HFFc6 (cell line): Measurements from ENCODE around the gene LRP1B. TPM values are rescaled to one million over a fixed set of nuclear protein-coding genes. Genes with fewer than 3 reads are reported as not detected.

Experiments
- DNase-seq: peaks from one replicate; pipeline ENCODE4 v3.0.0-alpha.2; 2018
- H3K27ac Mint-ChIP-seq: 2 replicates; pipeline ENCODE4 v1.8.0; 2020; ENCODE audit warnings: mild to moderate bottlenecking, mixed read lengths
- H3K27me3 Mint-ChIP-seq: 2 replicates; pipeline ENCODE4 v1.8.0; 2021; ENCODE audit warnings: mild to moderate bottlenecking, moderate library complexity, mixed read lengths; ENCODE audit not compliant: insufficient read depth
- H3K36me3 Mint-ChIP-seq: 2 replicates; pipeline ENCODE4 v1.8.0; 2021; ENCODE audit warnings: low read depth, mixed read lengths
- H3K4me1 Mint-ChIP-seq: 2 replicates; pipeline ENCODE4 v1.8.0; 2020; ENCODE audit warnings: low read depth, mixed read lengths
- H3K4me3 Mint-ChIP-seq: 2 replicates; pipeline ENCODE4 v1.8.0; 2020; ENCODE audit warnings: mild to moderate bottlenecking, moderate library complexity, mixed read lengths
- H3K9me3 Mint-ChIP-seq: 2 replicates; pipeline ENCODE4 v1.8.0; 2020; ENCODE audit warnings: mild to moderate bottlenecking, mixed read lengths
- total RNA-seq, 6 experiments: library from RNA; stranded (reverse); fragmentation: NEBNext Ultra II Directional; extraction: Animal tissue kit (Norgen Biotek cat#: 25700); gene quantifications; 2 replicates in 1 of 6; 3 replicates in 5 of 6; pipeline ENCODE4 v1.2.3, GENCODE V29; 2021
- TF ChIP-seq, protein P1 (sequence below): fragments of 200-600 bp; sonication (generic); IDR thresholded peaks from 2 replicates; pipeline ENCODE4 v1.5.0; 2021; ENCODE audit warnings: antibody characterized with exemption, mild to moderate bottlenecking

Gene LRP1B
- total RNA-seq, 6 experiments from 2014 or later: not detected

DNA sequence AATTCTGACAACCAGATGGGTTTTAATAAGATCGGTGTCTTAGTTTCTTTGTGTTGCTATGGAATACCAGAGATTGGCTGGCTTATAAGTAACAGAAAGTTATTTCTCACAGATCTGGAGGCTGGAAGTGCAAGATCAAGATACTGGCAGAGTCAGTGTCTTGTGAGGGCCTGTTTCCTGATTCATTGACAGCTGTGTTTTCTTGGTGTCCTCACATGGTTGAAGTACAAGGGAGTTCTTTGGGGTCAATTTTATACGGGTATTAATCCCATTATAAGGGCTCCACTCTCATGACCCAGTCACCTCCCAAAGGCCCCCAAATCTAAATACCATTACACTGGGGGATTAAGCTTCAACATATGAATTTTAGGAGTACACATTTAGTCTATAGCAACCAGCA lies 421.1 kb downstream of the LRP1B start:
- TF ChIP-seq, protein P1, sequence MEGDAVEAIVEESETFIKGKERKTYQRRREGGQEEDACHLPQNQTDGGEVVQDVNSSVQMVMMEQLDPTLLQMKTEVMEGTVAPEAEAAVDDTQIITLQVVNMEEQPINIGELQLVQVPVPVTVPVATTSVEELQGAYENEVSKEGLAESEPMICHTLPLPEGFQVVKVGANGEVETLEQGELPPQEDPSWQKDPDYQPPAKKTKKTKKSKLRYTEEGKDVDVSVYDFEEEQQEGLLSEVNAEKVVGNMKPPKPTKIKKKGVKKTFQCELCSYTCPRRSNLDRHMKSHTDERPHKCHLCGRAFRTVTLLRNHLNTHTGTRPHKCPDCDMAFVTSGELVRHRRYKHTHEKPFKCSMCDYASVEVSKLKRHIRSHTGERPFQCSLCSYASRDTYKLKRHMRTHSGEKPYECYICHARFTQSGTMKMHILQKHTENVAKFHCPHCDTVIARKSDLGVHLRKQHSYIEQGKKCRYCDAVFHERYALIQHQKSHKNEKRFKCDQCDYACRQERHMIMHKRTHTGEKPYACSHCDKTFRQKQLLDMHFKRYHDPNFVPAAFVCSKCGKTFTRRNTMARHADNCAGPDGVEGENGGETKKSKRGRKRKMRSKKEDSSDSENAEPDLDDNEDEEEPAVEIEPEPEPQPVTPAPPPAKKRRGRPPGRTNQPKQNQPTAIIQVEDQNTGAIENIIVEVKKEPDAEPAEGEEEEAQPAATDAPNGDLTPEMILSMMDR: no peak
- H3K36me3 Mint-ChIP-seq: no peaks in the 10 kb centered on the region
- H3K4me3 Mint-ChIP-seq: no peak overlapping the region
- H3K9me3 Mint-ChIP-seq: peaks cover 22% of the 10 kb centered on the region
- no peaks in the 10 kb centered on the region for H3K27me3 Mint-ChIP-seq
- no peak for DNase-seq
- no peak overlapping the region for H3K27ac Mint-ChIP-seq
- no peaks in the 10 kb centered on the region for H3K4me1 Mint-ChIP-seq

DNA sequence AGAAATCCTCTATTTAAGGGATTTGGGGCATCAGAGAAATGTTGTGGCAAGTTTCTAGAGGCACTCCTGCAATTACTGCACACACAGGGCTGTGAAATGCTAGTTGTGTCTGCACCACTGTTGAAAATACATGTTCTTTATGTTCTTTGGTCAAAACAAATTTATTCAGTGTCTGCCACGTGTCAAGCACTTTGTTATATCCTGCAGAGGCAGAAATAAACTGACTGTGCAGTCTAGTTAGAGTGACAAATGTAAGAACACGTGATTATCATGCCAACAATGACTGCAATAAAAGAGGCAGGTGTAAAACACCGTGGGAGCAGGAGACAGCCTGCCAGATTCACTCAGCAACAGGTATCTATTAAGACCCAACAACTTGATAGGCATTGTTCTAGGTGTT lies 423.3 kb downstream of the LRP1B start:
- no peak for DNase-seq
- peaks cover 24% of the 10 kb centered on the region for H3K9me3 Mint-ChIP-seq
- H3K27ac Mint-ChIP-seq: no peak overlapping the region
- H3K27me3 Mint-ChIP-seq: no peaks in the 10 kb centered on the region
- H3K4me3 Mint-ChIP-seq: no peak overlapping the region
- no peaks in the 10 kb centered on the region for H3K36me3 Mint-ChIP-seq
- H3K4me1 Mint-ChIP-seq: no peaks in the 10 kb centered on the region
- TF ChIP-seq, protein P1: no peak

DNA sequence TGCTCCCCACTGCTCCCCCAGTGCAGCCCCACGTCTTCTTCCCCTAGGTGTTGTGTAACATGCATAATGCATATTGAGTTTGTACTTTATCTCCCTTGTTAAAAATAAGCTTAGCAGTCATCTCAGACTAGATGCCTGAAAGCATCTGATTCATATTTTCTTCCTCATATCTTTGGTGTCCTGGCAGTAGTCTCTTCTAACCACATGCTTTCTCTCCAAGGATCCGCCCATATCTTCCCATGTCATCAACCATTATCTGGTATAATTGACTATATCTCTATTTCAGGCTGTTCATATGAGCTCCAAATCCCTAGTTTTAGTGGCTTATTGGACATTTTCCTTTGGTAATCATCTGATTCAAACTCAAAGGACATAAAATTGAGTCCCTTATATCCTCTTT lies 426.3 kb downstream of the LRP1B start:
- Mint-ChIP-seq H3K9me3 (peaks cover 25% of the 10 kb centered on the region), H3K27me3 (no peaks in the 10 kb centered on the region), H3K4me3 (no peak overlapping the region), H3K27ac (no peak overlapping the region), H3K4me1 (no peaks in the 10 kb centered on the region), H3K36me3 (no peaks in the 10 kb centered on the region)
- TF ChIP-seq, protein P1: no peak
- DNase-seq: no peak

DNA sequence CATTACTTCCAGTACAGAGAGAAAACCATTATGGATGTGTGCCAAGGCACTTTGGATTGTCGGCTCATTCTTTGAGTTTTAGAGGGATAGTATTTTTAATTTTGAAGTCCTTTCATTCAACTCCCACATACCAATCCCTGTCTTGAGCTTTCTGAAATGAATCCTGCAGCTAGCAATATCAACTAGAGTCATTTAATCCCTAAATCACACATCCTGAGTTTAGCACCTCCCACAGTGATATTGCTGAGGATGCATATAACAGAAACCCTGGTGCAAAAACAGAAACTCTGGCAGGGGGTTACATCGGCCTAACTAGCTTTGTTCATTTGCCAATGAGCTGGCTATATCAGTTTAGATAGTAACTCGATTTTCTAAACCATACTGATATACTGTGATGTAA lies 427.3 kb downstream of the LRP1B start:
- H3K27ac Mint-ChIP-seq: no peak overlapping the region
- H3K4me3 Mint-ChIP-seq: no peak overlapping the region
- H3K36me3 Mint-ChIP-seq: no peaks in the 10 kb centered on the region
- H3K4me1 Mint-ChIP-seq: no peaks in the 10 kb centered on the region
- peaks cover 23% of the 10 kb centered on the region for H3K9me3 Mint-ChIP-seq
- H3K27me3 Mint-ChIP-seq: no peaks in the 10 kb centered on the region
- DNase-seq: no peak
- TF ChIP-seq, protein P1: no peak

DNA sequence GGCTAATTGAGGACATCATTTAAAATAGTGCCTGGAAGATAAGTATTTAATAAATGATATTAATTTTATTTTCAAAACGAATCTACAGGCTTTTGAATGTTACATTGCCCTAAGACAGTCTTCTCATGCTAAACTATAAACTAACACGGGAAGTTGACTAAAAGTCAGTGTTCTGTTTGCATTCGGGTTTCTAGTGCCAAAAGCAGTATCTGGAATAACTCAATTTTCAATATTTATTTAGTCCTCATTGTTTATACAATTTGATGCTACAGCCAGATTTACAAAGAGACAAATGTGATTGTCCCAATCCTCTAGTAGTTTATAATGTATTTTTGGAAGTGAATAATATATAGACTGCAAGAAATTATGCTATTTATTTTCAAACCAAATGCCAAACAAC lies 429.2 kb downstream of the LRP1B start:
- H3K36me3 Mint-ChIP-seq: no peaks in the 10 kb centered on the region
- no peak for DNase-seq
- no peak overlapping the region for H3K4me3 Mint-ChIP-seq
- no peaks in the 10 kb centered on the region for H3K27me3 Mint-ChIP-seq
- no peaks in the 10 kb centered on the region for H3K4me1 Mint-ChIP-seq
- peaks cover 24% of the 10 kb centered on the region for H3K9me3 Mint-ChIP-seq
- TF ChIP-seq, protein P1: no peak
- no peak overlapping the region for H3K27ac Mint-ChIP-seq

DNA sequence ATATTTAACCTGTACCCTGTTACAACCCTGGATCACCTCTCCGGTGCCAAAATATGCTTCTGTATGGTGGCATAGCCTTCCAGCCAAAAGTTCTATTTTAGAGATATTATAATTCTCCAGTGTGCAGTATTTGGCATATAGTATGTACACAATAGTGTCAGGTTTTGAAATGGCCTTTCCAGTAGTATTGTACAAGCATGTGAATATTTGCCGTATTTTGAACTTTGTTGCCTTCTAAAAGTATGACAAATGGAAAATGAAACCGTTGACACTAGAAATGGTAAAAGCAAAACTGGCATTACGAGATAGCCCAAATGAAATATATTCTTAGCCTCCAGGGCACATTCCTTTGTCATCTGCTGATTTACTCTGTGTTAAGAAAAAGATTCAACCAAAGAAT lies 431.2 kb downstream of the LRP1B start:
- Mint-ChIP-seq H3K36me3 (no peaks in the 10 kb centered on the region), H3K27ac (no peak overlapping the region), H3K9me3 (peaks cover 37% of the 10 kb centered on the region), H3K4me3 (no peak overlapping the region), H3K4me1 (no peaks in the 10 kb centered on the region), H3K27me3 (no peaks in the 10 kb centered on the region)
- no peak for DNase-seq
- TF ChIP-seq, protein P1: no peak
